HEK293 (cell line): Measurements from ENCODE around the gene CNN2.

ENCODE experiments used
- BCL6B ChIP-seq: fragments of 450-650 bp; formaldehyde crosslinking; IDR thresholded peaks from 2 replicates; pipeline ENCODE4 v1.5.1; 2017; ENCODE audit warnings: missing biosample characterization, missing genetic modification characterization
- FEZF1 ChIP-seq: fragments of 450-650 bp; formaldehyde crosslinking; IDR thresholded peaks from 2 replicates; pipeline ENCODE4 v1.5.1; 2016; ENCODE audit warnings: missing biosample characterization, missing genetic modification characterization
- GLIS1 ChIP-seq: fragments of 450-650 bp; formaldehyde crosslinking; IDR thresholded peaks from 2 replicates; pipeline ENCODE4 v1.5.1; 2016; ENCODE audit warnings: missing biosample characterization, missing genetic modification characterization
- PRDM2 ChIP-seq: fragments of 450-650 bp; formaldehyde crosslinking; IDR thresholded peaks from 2 replicates; pipeline ENCODE4 v1.5.1; 2016; ENCODE audit warnings: missing biosample characterization, missing genetic modification characterization, borderline replicate concordance
- ZBTB26 ChIP-seq: fragments of 450-650 bp; formaldehyde crosslinking; optimal IDR thresholded peaks from 2 replicates; pipeline ENCODE3; 2016; ENCODE audit warnings: missing biosample characterization, mild to moderate bottlenecking, missing genetic modification characterization
- ZBTB49 ChIP-seq: fragments of 450-650 bp; formaldehyde crosslinking; IDR thresholded peaks from 2 replicates; pipeline ENCODE4 v1.5.1; 2016; ENCODE audit warnings: missing biosample characterization, missing genetic modification characterization, low read depth
- ZFHX2 ChIP-seq: fragments of 450-650 bp; formaldehyde crosslinking; conservative IDR thresholded peaks from 2 replicates; pipeline ENCODE4 v1.5.1; 2016; ENCODE audit warnings: missing biosample characterization, missing genetic modification characterization
- ZFP3 ChIP-seq: fragments of 450-650 bp; formaldehyde crosslinking; IDR thresholded peaks from 2 replicates; pipeline ENCODE4 v1.5.1; 2016; ENCODE audit warnings: low read depth, missing biosample characterization, missing genetic modification characterization
- ZFP41 ChIP-seq: fragments of 450-650 bp; formaldehyde crosslinking; IDR thresholded peaks from 2 replicates; pipeline ENCODE4 v1.5.1; 2016; ENCODE audit warnings: missing biosample characterization, missing genetic modification characterization, borderline replicate concordance
- ZFP69B ChIP-seq: fragments of 450-650 bp; formaldehyde crosslinking; IDR thresholded peaks from 2 replicates; pipeline ENCODE4 v1.5.1; 2016; ENCODE audit warnings: missing biosample characterization, missing genetic modification characterization
- ZIC2 ChIP-seq: fragments of 450-650 bp; formaldehyde crosslinking; IDR thresholded peaks from 2 replicates; pipeline ENCODE4 v1.5.1; 2016; ENCODE audit warnings: missing biosample characterization, missing genetic modification characterization
- ZNF112 ChIP-seq: fragments of 450-650 bp; formaldehyde crosslinking; IDR thresholded peaks from 2 replicates; pipeline ENCODE4 v1.5.0; 2017; ENCODE audit warnings: missing biosample characterization, missing genetic modification characterization
- ZNF157 ChIP-seq: fragments of 450-650 bp; formaldehyde crosslinking; IDR thresholded peaks from 2 replicates; pipeline ENCODE4 v1.5.1; 2016; ENCODE audit warnings: missing biosample characterization, missing genetic modification characterization
- ZNF202 ChIP-seq: fragments of 450-650 bp; formaldehyde crosslinking; IDR thresholded peaks from 2 replicates; pipeline ENCODE4 v1.5.1; 2016; ENCODE audit warnings: missing biosample characterization, missing genetic modification characterization, borderline replicate concordance
- ZNF221 ChIP-seq: fragments of 450-650 bp; formaldehyde crosslinking; IDR thresholded peaks from 2 replicates; pipeline ENCODE4 v1.5.1; 2017; ENCODE audit warnings: missing biosample characterization, missing genetic modification characterization, borderline replicate concordance
- ZNF404 ChIP-seq: fragments of 450-650 bp; formaldehyde crosslinking; IDR thresholded peaks from 2 replicates; pipeline ENCODE4 v1.5.1; 2017; ENCODE audit warnings: missing biosample characterization, missing genetic modification characterization
- ZNF558 ChIP-seq: fragments of 450-650 bp; formaldehyde crosslinking; IDR thresholded peaks from 2 replicates; pipeline ENCODE4 v1.5.1; 2016; ENCODE audit warnings: missing biosample characterization, missing genetic modification characterization
- ZNF701 ChIP-seq: fragments of 450-650 bp; formaldehyde crosslinking; IDR thresholded peaks from 2 replicates; pipeline ENCODE4 v1.5.1; 2016; ENCODE audit warnings: missing biosample characterization, missing genetic modification characterization
- ZSCAN5A ChIP-seq: fragments of 450-650 bp; formaldehyde crosslinking; IDR thresholded peaks from 2 replicates; pipeline ENCODE4 v1.5.1; 2016; ENCODE audit warnings: missing biosample characterization, missing genetic modification characterization
- TF ChIP-seq, protein P1 (sequence below): fragments of 450-650 bp; formaldehyde crosslinking; IDR thresholded peaks from 2 replicates; pipeline ENCODE4 v1.5.1; 2016; ENCODE audit warnings: missing biosample characterization, missing genetic modification characterization
- TF ChIP-seq, protein P2 (sequence below): fragments of 450-650 bp; formaldehyde crosslinking; IDR thresholded peaks from 2 replicates; pipeline ENCODE4 v1.5.1; 2016; ENCODE audit warnings: missing biosample characterization, missing genetic modification characterization

The CNN2 gene

GRCh38 chr19:1006711-1007398 lies 19.6 kb upstream of the CNN2 start (continued):
- TF ChIP-seq PRDM2: no peak
- no peak; the same call in 1 of the 2 replicates for TF ChIP-seq ZFHX2 (tag by site-specific recombination)
- no peak for TF ChIP-seq ZBTB49 (tag by site-specific recombination)
- TF ChIP-seq ZNF701 (tag by site-specific recombination): no peak
- TF ChIP-seq ZIC2 (tag by site-specific recombination): no peak
- no peak for TF ChIP-seq ZFP3
- no peak for TF ChIP-seq ZNF404 (tag by site-specific recombination)
- TF ChIP-seq GLIS1 (tag by site-specific recombination): peak; percentile 53
- TF ChIP-seq, protein P1, sequence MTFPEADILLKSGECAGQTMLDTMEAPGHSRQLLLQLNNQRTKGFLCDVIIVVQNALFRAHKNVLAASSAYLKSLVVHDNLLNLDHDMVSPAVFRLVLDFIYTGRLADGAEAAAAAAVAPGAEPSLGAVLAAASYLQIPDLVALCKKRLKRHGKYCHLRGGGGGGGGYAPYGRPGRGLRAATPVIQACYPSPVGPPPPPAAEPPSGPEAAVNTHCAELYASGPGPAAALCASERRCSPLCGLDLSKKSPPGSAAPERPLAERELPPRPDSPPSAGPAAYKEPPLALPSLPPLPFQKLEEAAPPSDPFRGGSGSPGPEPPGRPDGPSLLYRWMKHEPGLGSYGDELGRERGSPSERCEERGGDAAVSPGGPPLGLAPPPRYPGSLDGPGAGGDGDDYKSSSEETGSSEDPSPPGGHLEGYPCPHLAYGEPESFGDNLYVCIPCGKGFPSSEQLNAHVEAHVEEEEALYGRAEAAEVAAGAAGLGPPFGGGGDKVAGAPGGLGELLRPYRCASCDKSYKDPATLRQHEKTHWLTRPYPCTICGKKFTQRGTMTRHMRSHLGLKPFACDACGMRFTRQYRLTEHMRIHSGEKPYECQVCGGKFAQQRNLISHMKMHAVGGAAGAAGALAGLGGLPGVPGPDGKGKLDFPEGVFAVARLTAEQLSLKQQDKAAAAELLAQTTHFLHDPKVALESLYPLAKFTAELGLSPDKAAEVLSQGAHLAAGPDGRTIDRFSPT (tag by site-specific recombination): peak; percentile 34; the same call in 1 of the 2 replicates
- TF ChIP-seq ZSCAN5A (tag by site-specific recombination): no peak
- TF ChIP-seq, protein P2, sequence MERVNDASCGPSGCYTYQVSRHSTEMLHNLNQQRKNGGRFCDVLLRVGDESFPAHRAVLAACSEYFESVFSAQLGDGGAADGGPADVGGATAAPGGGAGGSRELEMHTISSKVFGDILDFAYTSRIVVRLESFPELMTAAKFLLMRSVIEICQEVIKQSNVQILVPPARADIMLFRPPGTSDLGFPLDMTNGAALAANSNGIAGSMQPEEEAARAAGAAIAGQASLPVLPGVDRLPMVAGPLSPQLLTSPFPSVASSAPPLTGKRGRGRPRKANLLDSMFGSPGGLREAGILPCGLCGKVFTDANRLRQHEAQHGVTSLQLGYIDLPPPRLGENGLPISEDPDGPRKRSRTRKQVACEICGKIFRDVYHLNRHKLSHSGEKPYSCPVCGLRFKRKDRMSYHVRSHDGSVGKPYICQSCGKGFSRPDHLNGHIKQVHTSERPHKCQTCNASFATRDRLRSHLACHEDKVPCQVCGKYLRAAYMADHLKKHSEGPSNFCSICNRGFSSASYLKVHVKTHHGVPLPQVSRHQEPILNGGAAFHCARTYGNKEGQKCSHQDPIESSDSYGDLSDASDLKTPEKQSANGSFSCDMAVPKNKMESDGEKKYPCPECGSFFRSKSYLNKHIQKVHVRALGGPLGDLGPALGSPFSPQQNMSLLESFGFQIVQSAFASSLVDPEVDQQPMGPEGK: peak; percentile 70
- TF ChIP-seq FEZF1: no peak
- TF ChIP-seq ZNF221 (tag by site-specific recombination): no peak
- TF ChIP-seq ZNF558 (tag by site-specific recombination): no peak
- TF ChIP-seq ZFP41 (tag by site-specific recombination): no peak
- TF ChIP-seq ZNF112 (tag by site-specific recombination): no peak
- no peak for TF ChIP-seq BCL6B (tag by site-specific recombination)
- TF ChIP-seq ZNF157 (tag by site-specific recombination): no peak
- peak; percentile 24; the same call in 1 of the 2 replicates for TF ChIP-seq ZFP69B (tag by site-specific recombination)
- no peak for TF ChIP-seq ZBTB26 (tag by site-specific recombination)
- TF ChIP-seq ZNF202 (tag by site-specific recombination): no peak
